CD14-positive monocyte (primary cell): ENCODE results near the gene KIF1B. TPM values are rescaled to one million over a fixed set of nuclear protein-coding genes. Genes with fewer than 3 reads are reported as not detected.

Source experiments
- DNase-seq, 3 donors: peaks; one replicate each; pipeline ENCODE4 v3.0.0-alpha.2; 2011 to 2022
- H2AFZ ChIP-seq: 2 replicates; pipeline ENCODE4 v1.6.0; 2012; ENCODE audit warnings: mild to moderate bottlenecking, low read depth, low read length, inconsistent platforms; ENCODE audit not compliant: insufficient read depth, poor library complexity, severe bottlenecking
- H3K27ac ChIP-seq, 2 donors: 1 replicate in 1 of 2; 2 replicates in 1 of 2; pipeline ENCODE4 v1.5.1; 2012 to 2013; ENCODE audit warnings: low read length in 2 of 2, control low read depth in 1 of 2, inconsistent platforms in 1 of 2, low read depth in 1 of 2, mild to moderate bottlenecking in 1 of 2
- H3K27me3 ChIP-seq, 2 donors: one replicate each; pipeline versions ENCODE4 v1.6.0 to v1.6.1; 2011 to 2013; ENCODE audit warnings: low read length in 2 of 2; ENCODE audit not compliant: control insufficient read depth in 2 of 2, insufficient read depth in 2 of 2
- H3K36me3 ChIP-seq, 2 donors: replicated peaks in 1 of 2; 1 replicate in 1 of 2; 2 replicates in 1 of 2; pipeline versions ENCODE4 v1.5.1 to v1.6.1; 2012 to 2013; ENCODE audit warnings: low read length in 2 of 2, control low read depth in 1 of 2, inconsistent platforms in 1 of 2, mild to moderate bottlenecking in 1 of 2; ENCODE audit not compliant: insufficient read depth in 2 of 2, control insufficient read depth in 1 of 2
- H3K4me1 ChIP-seq, 2 donors: 1 replicate in 1 of 2; 2 replicates in 1 of 2; pipeline versions ENCODE4 v1.5.1 to v1.6.1; 2012 to 2013; ENCODE audit warnings: low read length in 2 of 2, control low read depth in 1 of 2, inconsistent platforms in 1 of 2, mild to moderate bottlenecking in 1 of 2, moderate library complexity in 1 of 2; ENCODE audit not compliant: insufficient read depth in 2 of 2, control insufficient read depth in 1 of 2
- H3K4me2 ChIP-seq: replicated peaks from 2 replicates; pipeline ENCODE3; 2012; ENCODE audit warnings: low read length, moderate library complexity, mild to moderate bottlenecking; ENCODE audit not compliant: poor library complexity, severe bottlenecking; ENCODE audit errors: extremely low read depth
- H3K4me3 ChIP-seq, 3 experiments: fragments of 200-600 bp in 1 of 3; sonication (generic) in 1 of 3; replicated peaks in 1 of 3; 1 replicate in 2 of 3; 2 replicates in 1 of 3; pipeline ENCODE4 v1.5.1; 2011 to 2013; ENCODE audit warnings: low read length in 3 of 3, mild to moderate bottlenecking in 3 of 3, control low read depth in 2 of 3, low read depth in 2 of 3, inconsistent platforms in 1 of 3, moderate library complexity in 1 of 3
- H3K79me2 ChIP-seq: 2 replicates; pipeline ENCODE4 v1.6.0; 2012; ENCODE audit warnings: mild to moderate bottlenecking, control low read depth, inconsistent platforms, low read length, moderate library complexity; ENCODE audit not compliant: insufficient read depth
- H3K9ac ChIP-seq: 2 replicates; pipeline ENCODE4 v1.6.0; 2017; ENCODE audit warnings: low read length, mild to moderate bottlenecking; ENCODE audit not compliant: insufficient read depth, poor library complexity, severe bottlenecking
- H3K9me3 ChIP-seq, 2 donors: replicated peaks in 1 of 2; 1 replicate in 1 of 2; 2 replicates in 1 of 2; pipeline versions ENCODE4 v1.5.1 to v1.6.1; 2012 to 2013; ENCODE audit warnings: low read length in 2 of 2, control low read depth in 1 of 2; ENCODE audit not compliant: control insufficient read depth in 1 of 2, insufficient read depth in 1 of 2
- H4K20me1 ChIP-seq: 2 replicates; pipeline ENCODE4 v1.6.0; 2012; ENCODE audit warnings: mild to moderate bottlenecking, low read length, control low read depth, moderate library complexity; ENCODE audit not compliant: insufficient read depth
- H3K27ac Mint-ChIP-seq, 7 donors: one replicate each; pipeline ENCODE4 v1.8.0; 2020; ENCODE audit warnings: mild to moderate bottlenecking in 7 of 7, mixed read lengths in 7 of 7, moderate library complexity in 6 of 7, inconsistent platforms in 2 of 7
- H3K27me3 Mint-ChIP-seq, 3 donors: one replicate each; pipeline ENCODE4 v1.8.0; 2021 to 2022; ENCODE audit warnings: low read depth in 3 of 3, mild to moderate bottlenecking in 3 of 3, mixed read lengths in 3 of 3, moderate library complexity in 3 of 3, inconsistent platforms in 1 of 3
- H3K36me3 Mint-ChIP-seq, 2 donors: one replicate each; pipeline ENCODE4 v1.8.0; 2020; ENCODE audit warnings: mixed read lengths in 2 of 2, inconsistent platforms in 1 of 2, mild to moderate bottlenecking in 1 of 2
- H3K4me1 Mint-ChIP-seq: one replicate; pipeline ENCODE4 v1.8.0; 2020; ENCODE audit warnings: mild to moderate bottlenecking, mixed read lengths
- H3K4me3 Mint-ChIP-seq, 2 donors: one replicate each; pipeline ENCODE4 v1.8.0; 2020; ENCODE audit warnings: mild to moderate bottlenecking in 2 of 2, mixed read lengths in 2 of 2, moderate library complexity in 1 of 2
- H3K9me3 Mint-ChIP-seq, 7 donors: one replicate each; pipeline ENCODE4 v1.8.0; 2020 to 2022; ENCODE audit warnings: mixed read lengths in 7 of 7, mild to moderate bottlenecking in 6 of 7, moderate library complexity in 6 of 7, inconsistent platforms in 2 of 7
- WGBS: methylation state at CpG from one replicate; pipeline ENCODE4 v1.1.5; 2013; ENCODE audit warnings: missing lambda C conversion rate; ENCODE audit not compliant: insufficient coverage; 5-methylcytosine and 5-hydroxymethylcytosine counted together
- intact Hi-C, 2 donors: fragments of 100-400 bp; cut with micrococcal nuclease; formaldehyde crosslinking; loops; one replicate each; pipeline versions ENCODE4 v1.15.0 to v1.15.1; 2023
- polyA plus RNA-seq, 3 donors: library from polyadenylated mRNA; depleted of rRNA in 1 of 3; unstranded in 2 of 3; stranded (reverse) in 1 of 3; fragments of 300-500 nt in 2 of 3; fragments of >200 nt in 1 of 3; fragmentation: Illumina TruSeq in 2 of 3; gene quantifications; 1 replicate in 2 of 3; 2 replicates in 1 of 3; pipeline ENCODE4 v1.2.3, GENCODE V29; 2012 to 2021
- TF ChIP-seq, protein P1 (sequence below): fragments of 200-600 bp; IDR thresholded peaks from one replicate; pipeline ENCODE4 v1.8.0; 2022; ENCODE audit warnings: antibody characterized with exemption, mild to moderate bottlenecking

The KIF1B gene
- polyA plus RNA-seq, 3 donors = 3.0 to 7.0 (median 3.3) TPM

DNA sequence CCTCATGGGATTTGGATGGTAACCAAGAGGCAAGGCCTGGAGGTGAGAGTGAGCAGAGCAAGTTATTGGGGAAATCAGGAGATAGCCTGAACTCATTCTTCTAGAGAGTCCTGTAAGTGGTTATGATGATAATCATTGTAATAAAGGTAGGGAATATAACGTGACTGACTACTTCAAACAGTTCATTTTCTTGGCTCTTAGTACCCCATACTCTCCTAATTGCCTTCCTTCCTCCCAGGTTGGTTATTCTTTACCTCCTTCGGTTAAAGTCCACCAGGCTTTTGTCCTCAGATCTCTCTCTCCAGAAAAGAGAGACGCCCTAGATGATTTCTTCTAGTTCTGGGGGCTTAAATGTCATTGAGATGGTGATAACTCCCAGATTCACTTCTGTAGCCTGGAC, 35.3 kb downstream of the KIF1B start:
- H3K79me2 ChIP-seq = peaks cover 77% of the 10 kb centered on the region
- no peak overlapping the region for H3K27ac Mint-ChIP-seq
- DNase-seq = no peak

DNA sequence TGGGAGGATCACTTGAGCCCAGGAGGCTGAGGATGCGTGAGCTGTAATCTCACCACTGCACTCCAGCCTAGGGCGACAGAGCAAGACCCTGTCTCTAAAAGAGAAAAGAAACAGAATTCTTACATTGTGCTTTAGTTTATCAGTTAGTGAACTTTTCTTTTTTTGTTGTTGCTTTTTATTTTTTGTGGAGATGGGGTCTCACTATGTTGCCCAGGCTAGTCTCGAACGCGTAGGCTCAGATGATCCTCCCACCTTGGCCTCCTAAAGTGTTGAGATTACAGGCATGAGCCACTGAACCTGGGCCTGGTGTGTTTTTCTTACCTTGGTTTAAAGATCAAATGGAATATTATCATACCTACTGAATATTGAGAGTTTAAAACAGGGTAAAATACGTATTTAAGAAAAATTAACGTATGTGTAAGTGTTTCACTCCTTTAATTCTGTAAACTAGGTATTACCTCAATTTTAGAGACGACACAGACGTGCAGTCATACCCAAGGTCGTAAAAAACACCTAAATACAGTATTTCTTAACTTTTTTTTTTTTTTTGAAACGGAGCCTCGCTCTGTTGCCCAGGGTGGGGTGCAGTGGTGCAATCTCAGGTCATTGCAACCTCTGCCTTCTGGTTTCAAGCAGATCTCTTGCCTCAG, 39.6 kb downstream of the KIF1B start:
- intact Hi-C loops = loop anchor here in 1 of 2 donors (5.0 kb wide), 1 partner anchor 38 kb away; the partner anchor contains the start of gene KIF1B
- Histone ChIP-seq H2AFZ (no peak overlapping the region), H3K27ac (no peak overlapping the region), H3K4me3 (no peak overlapping the region), H3K79me2 (peaks cover 80% of the 10 kb centered on the region), H3K27me3 (no peaks in the 10 kb centered on the region), H3K36me3 (peaks cover 0 to 18% of the 10 kb centered on the region in 2 donors), H3K4me2 (no peak overlapping the region), H3K9ac (no peak overlapping the region), H3K9me3 (no peaks in the 10 kb centered on the region), H4K20me1 (peaks cover 89% of the 10 kb centered on the region), H3K4me1 (peaks cover 0 to 9% of the 10 kb centered on the region in 2 donors)
- 100% methylated on average over 3 of the region's 12 CpGs for WGBS
- H3K27ac Mint-ChIP-seq = peak overlapping the region in 1 of 7 donors; percentile 63
- DNase-seq = no peak
- TF ChIP-seq, protein P1, sequence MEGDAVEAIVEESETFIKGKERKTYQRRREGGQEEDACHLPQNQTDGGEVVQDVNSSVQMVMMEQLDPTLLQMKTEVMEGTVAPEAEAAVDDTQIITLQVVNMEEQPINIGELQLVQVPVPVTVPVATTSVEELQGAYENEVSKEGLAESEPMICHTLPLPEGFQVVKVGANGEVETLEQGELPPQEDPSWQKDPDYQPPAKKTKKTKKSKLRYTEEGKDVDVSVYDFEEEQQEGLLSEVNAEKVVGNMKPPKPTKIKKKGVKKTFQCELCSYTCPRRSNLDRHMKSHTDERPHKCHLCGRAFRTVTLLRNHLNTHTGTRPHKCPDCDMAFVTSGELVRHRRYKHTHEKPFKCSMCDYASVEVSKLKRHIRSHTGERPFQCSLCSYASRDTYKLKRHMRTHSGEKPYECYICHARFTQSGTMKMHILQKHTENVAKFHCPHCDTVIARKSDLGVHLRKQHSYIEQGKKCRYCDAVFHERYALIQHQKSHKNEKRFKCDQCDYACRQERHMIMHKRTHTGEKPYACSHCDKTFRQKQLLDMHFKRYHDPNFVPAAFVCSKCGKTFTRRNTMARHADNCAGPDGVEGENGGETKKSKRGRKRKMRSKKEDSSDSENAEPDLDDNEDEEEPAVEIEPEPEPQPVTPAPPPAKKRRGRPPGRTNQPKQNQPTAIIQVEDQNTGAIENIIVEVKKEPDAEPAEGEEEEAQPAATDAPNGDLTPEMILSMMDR = no peak
- H3K4me3 Mint-ChIP-seq = no peak overlapping the region
- H3K27me3 Mint-ChIP-seq = no peaks in the 10 kb centered on the region
- peaks cover 9% of the 10 kb centered on the region for H3K4me1 Mint-ChIP-seq
- no peaks in the 10 kb centered on the region for H3K9me3 Mint-ChIP-seq
- peaks cover 3 to 10% of the 10 kb centered on the region in 2 donors for H3K36me3 Mint-ChIP-seq

More for the DNA sequence above, 35.3 kb downstream of the KIF1B start:
- WGBS = no CpG with 5 or more reads among the region's 3 CpGs
- no peak overlapping the region for H2AFZ ChIP-seq
- Mint-ChIP-seq H3K36me3 (peaks cover 6 to 23% of the 10 kb centered on the region in 2 donors), H3K27me3 (no peaks in the 10 kb centered on the region), H3K4me3 (no peak overlapping the region), H3K4me1 (peaks cover 7% of the 10 kb centered on the region), H3K9me3 (peaks cover 0 to 4% (median 0%) of the 10 kb centered on the region in 7 donors)
- no peaks in the 10 kb centered on the region for H3K27me3 ChIP-seq
- peaks cover 0 to 18% of the 10 kb centered on the region in 2 donors for H3K36me3 ChIP-seq
- no peaks in the 10 kb centered on the region for H3K9me3 ChIP-seq
- H4K20me1 ChIP-seq = peaks cover 88% of the 10 kb centered on the region
- H3K9ac ChIP-seq = no peak overlapping the region
- TF ChIP-seq, protein P1 = no peak
- no peak overlapping the region for H3K4me2 ChIP-seq
- peaks cover 3 to 14% of the 10 kb centered on the region in 2 donors for H3K4me1 ChIP-seq
- intact Hi-C loops = loop anchor here in 1 of 2 donors (5.0 kb wide), 1 partner anchor 33 kb away; the partner anchor contains the start of gene KIF1B
- no peak overlapping the region for H3K4me3 ChIP-seq
- no peak overlapping the region for H3K27ac ChIP-seq
